Gastrocnemius medialis (tissue), 4 donors: ENCODE results near the gene DEPP1. TPM values are rescaled to one million over a fixed set of nuclear protein-coding genes. Genes with fewer than 3 reads are reported as not detected.
A peak's percentile ranks its signal among the peaks of the same experiment; 100 is the strongest.

Experiments used
- ATAC-seq, 2 donors: fragments of 150-250 bp; one replicate each; pipeline ENCODE4 v1.9.1; 2016
- DNase-seq, 2 donors: peaks; one replicate each; pipeline ENCODE4 v3.0.0-alpha.2; 2019
- H3K27ac ChIP-seq, 4 donors: fragments of 200-600 bp; sonication (generic); 1 replicate in 1 of 4; 2 replicates in 3 of 4; pipeline ENCODE4 v1.5.1; 2016 to 2018; ENCODE audit warnings: mild to moderate bottlenecking in 2 of 4, moderate library complexity in 1 of 4
- H3K27me3 ChIP-seq, 3 donors: fragments of 200-600 bp; sonication (generic) in 2 of 3; 1 replicate in 1 of 3; 2 replicates in 2 of 3; pipeline versions ENCODE4 v1.5.1 to v1.6.0; 2016 to 2019; ENCODE audit warnings: mild to moderate bottlenecking in 1 of 3, moderate library complexity in 1 of 3
- H3K36me3 ChIP-seq, 2 donors: fragments of 200-600 bp; sonication (generic) in 1 of 2; one replicate each; pipeline ENCODE4 v1.5.1; 2017 to 2018
- H3K4me1 ChIP-seq, 2 donors: fragments of 200-600 bp; sonication (generic) in 1 of 2; one replicate each; pipeline ENCODE4 v1.5.1; 2016 to 2017; ENCODE audit warnings: mild to moderate bottlenecking in 2 of 2
- H3K4me3 ChIP-seq, 4 donors: fragments of 200-600 bp; sonication (generic) in 3 of 4; 1 replicate in 1 of 4; 2 replicates in 3 of 4; pipeline ENCODE4 v1.5.1; 2016 to 2019; ENCODE audit warnings: mild to moderate bottlenecking in 2 of 4
- H3K9me3 ChIP-seq, 3 donors: fragments of 200-600 bp; sonication (generic) in 2 of 3; 1 replicate in 1 of 3; 2 replicates in 2 of 3; pipeline ENCODE4 v1.5.1; 2016 to 2019
- POLR2A ChIP-seq, 2 donors: fragments of 450-650 bp; IDR thresholded peaks; one replicate each; pipeline ENCODE4 v1.6.1; 2017; ENCODE audit warnings: antibody characterized with exemption in 2 of 2, mild to moderate bottlenecking in 2 of 2, moderate library complexity in 2 of 2
- in situ Hi-C, 4 donors: fragments of 200-750 bp; cut with MboI; loops; one replicate each; pipeline versions ENCODE4 v1.15.0 to v1.8.0; 2017; ENCODE audit warnings: low sequenced_read_pairs in 4 of 4
- intact Hi-C: fragments of 100-400 bp; cut with DNase I; formaldehyde crosslinking; loops from one replicate; pipeline ENCODE4 v1.15.1; 2023; ENCODE audit warnings: low total_unique reads
- total RNA-seq, 4 donors: library from RNA; depleted of rRNA; stranded (reverse); fragments of >200 nt; gene quantifications; one replicate each; pipeline versions ENCODE4 v1.1.0 to v1.2.3, GENCODE V29; 2016
- TF ChIP-seq, protein P1 (sequence below), 5 experiments: fragments of 450-650 bp in 3 of 5; fragments of 200-600 bp in 2 of 5; sonication (generic) in 2 of 5; IDR thresholded peaks in 4 of 5; conservative IDR thresholded peaks in 1 of 5; 1 replicate in 4 of 5; 2 replicates in 1 of 5; pipeline ENCODE4 v1.5.1; 2016 to 2019; ENCODE audit warnings: antibody characterized with exemption in 5 of 5, mild to moderate bottlenecking in 3 of 5, moderate library complexity in 3 of 5

Gene DEPP1
- total RNA-seq, 4 donors from 2014 or later: 83.4 to 331 (median 120) TPM

GRCh38 chr10:44979281-44980191 is 927 bp upstream of the DEPP1 start:
- no peaks in the 10 kb centered on the region for H3K27me3 ChIP-seq
- peaks cover 67 to 73% of the 10 kb centered on the region in 2 donors for H3K4me1 ChIP-seq
- peaks cover 0 to 14% of the 10 kb centered on the region in 2 donors for H3K36me3 ChIP-seq
- DNase-seq: peak in 1 of 2 donors; percentile 61
- H3K9me3 ChIP-seq: no peaks in the 10 kb centered on the region
- TF ChIP-seq, protein P1, sequence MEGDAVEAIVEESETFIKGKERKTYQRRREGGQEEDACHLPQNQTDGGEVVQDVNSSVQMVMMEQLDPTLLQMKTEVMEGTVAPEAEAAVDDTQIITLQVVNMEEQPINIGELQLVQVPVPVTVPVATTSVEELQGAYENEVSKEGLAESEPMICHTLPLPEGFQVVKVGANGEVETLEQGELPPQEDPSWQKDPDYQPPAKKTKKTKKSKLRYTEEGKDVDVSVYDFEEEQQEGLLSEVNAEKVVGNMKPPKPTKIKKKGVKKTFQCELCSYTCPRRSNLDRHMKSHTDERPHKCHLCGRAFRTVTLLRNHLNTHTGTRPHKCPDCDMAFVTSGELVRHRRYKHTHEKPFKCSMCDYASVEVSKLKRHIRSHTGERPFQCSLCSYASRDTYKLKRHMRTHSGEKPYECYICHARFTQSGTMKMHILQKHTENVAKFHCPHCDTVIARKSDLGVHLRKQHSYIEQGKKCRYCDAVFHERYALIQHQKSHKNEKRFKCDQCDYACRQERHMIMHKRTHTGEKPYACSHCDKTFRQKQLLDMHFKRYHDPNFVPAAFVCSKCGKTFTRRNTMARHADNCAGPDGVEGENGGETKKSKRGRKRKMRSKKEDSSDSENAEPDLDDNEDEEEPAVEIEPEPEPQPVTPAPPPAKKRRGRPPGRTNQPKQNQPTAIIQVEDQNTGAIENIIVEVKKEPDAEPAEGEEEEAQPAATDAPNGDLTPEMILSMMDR (IDR thresholded peaks at IDR 0.05 in 4 of 5, conservative IDR thresholded peaks at IDR 0.05 in 1 of 5): no peak
- TF ChIP-seq POLR2A (IDR thresholded peaks at IDR 0.05): no peak
- no peak for ATAC-seq
- intact Hi-C loops (loop anchor here (2.0 to 10.0 kb wide), 3 partner anchors 21 to 1572 kb away; partner anchors contain the start of genes HNRNPF and ZNF22), in situ Hi-C loops (loop anchor here in 3 of 4 donors (5.0 to 25.0 kb wide), 3 partner anchors 47 to 1567 kb away; partner anchors contain the start of gene HNRNPF (in 2 of the 3))
- peak overlapping the region; percentile 84 to 94 (median 90) for H3K27ac ChIP-seq
- H3K4me3 ChIP-seq: peak overlapping the region; percentile 33 to 83 (median 80)

DNA sequence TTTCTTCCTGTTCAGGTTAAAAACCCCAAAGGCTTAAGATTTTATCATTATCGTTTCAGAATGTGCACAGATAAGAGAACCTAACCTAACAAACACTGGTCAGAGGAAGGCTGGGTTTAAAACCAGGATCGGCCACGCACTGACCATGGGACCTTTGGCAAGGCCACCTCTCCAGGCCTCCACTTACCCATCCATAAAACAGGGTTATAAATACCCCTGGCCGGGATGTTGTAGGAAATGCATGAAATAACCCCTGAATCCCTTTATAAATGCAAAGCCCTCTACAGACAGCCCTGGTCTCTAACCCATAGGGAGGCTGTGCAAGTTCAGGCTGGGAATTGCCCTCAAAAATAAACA is 418 bp downstream of the DEPP1 start:
- H3K4me1 ChIP-seq: peaks cover 75 to 80% of the 10 kb centered on the region in 2 donors
- DNase-seq: no peak
- H3K27ac ChIP-seq: peak overlapping the region; percentile 84 to 94 (median 90)
- in situ Hi-C loops: loop anchor here in 3 of 4 donors (5.0 to 25.0 kb wide), 3 partner anchors 46 to 1566 kb away; partner anchors contain the start of gene HNRNPF (in 2 of the 3)
- peaks cover 0 to 14% of the 10 kb centered on the region in 2 donors for H3K36me3 ChIP-seq
- ATAC-seq: no peak
- no peaks in the 10 kb centered on the region for H3K9me3 ChIP-seq
- intact Hi-C loops: loop anchor here (1.0 to 10.0 kb wide), 4 partner anchors 19 to 1571 kb away; partner anchors contain the start of genes HNRNPF, RASSF4 and ZNF22
- no peaks in the 10 kb centered on the region for H3K27me3 ChIP-seq
- H3K4me3 ChIP-seq: peak overlapping the region; percentile 65 to 83 (median 80)
- no peak for TF ChIP-seq POLR2A (IDR thresholded peaks at IDR 0.05)
- TF ChIP-seq, protein P1 (IDR thresholded peaks at IDR 0.05 in 4 of 5, conservative IDR thresholded peaks at IDR 0.05 in 1 of 5): no peak

DNA sequence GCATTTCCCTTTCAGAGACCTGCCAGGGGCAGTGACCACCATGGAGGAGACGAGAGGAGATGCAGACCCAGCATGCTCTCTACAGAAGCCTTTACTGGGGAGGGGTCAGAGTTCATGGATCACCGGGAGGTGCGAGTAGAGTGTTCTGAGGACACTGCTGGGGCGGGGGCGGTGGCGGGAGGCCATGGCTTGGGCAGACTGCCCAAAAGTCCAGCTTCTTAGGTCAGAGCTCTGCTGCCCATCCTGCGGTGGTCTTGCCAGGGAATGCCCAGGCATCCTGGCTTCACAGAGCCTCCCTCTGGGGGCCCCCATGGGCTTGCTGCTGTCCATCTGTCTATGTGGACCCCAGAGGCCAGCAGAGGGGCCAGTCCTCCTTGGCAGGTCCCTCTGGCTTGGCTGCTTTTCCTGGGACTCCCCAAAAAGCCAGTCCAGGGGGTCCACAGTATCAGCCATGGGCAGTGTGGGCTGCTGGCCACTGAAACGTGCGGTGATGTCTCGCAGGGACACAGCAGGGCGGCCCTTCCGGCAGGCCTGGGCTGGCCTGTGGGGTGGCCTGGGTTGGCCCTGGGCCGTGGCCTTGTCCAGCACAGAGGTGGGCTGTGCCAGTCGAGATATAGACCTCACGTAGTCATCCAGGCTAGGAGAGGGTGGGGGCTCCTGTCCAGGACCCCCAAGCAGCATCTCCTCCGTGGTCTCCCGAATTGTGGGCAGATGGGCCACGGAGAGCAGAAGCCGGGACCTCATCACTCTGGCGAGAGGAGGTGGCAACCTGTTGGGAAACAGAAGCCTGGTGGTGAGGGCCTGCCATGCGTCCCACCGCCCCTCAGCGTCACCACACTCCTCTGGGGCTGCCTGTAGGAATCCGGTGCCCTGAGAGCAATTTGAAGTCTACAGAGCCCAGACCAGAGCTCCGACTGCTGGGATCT is 1.1 kb downstream of the DEPP1 start:
- no peaks in the 10 kb centered on the region for H3K9me3 ChIP-seq
- peaks cover 0 to 14% of the 10 kb centered on the region in 2 donors for H3K36me3 ChIP-seq
- H3K27me3 ChIP-seq: no peaks in the 10 kb centered on the region
- peaks cover 74 to 75% of the 10 kb centered on the region in 2 donors for H3K4me1 ChIP-seq
- peak overlapping the region; percentile 65 to 83 (median 80) for H3K4me3 ChIP-seq
- DNase-seq (no peak), ATAC-seq (no peak)
- TF ChIP-seq POLR2A (IDR thresholded peaks at IDR 0.05): no peak
- TF ChIP-seq, protein P1 (IDR thresholded peaks at IDR 0.05 in 4 of 5, conservative IDR thresholded peaks at IDR 0.05 in 1 of 5): no peak
- in situ Hi-C loops (loop anchor here in 3 of 4 donors (5.0 to 25.0 kb wide), 3 partner anchors 45 to 1565 kb away; partner anchors contain the start of gene HNRNPF (in 2 of the 3)), intact Hi-C loops (loop anchor here (1.0 to 10.0 kb wide), 4 partner anchors 18 to 1570 kb away; partner anchors contain the start of genes HNRNPF, RASSF4 and ZNF22)
- peak overlapping the region; percentile 84 to 94 (median 90) for H3K27ac ChIP-seq
